ENCODE data around the gene HNRNPA3. TPM values are rescaled to one million over a fixed set of nuclear protein-coding genes. Genes with fewer than 3 reads are reported as not detected.
"Not testable (repeated sequence)": the region's sequence is repeated elsewhere in the genome, so short reads cannot be mapped to it uniquely, and the experiment has no call there.

The HNRNPA3 gene
- total RNA-seq, 4 donors from 2014 or later = 32.6 to 55.9 (median 47.4) TPM

GRCh38 chr2:177246000-177246399 lies 33.4 kb downstream of the HNRNPA3 start:
- H3K4me3 ChIP-seq (ENCODE audit: low read depth, poor library complexity, severe bottlenecking) = no peak overlapping the region
- 17 to 26% methylated on average over 3 of the region's 3 CpGs for WGBS, 2 donors
- TF ChIP-seq CTCF (IDR thresholded peaks at IDR 0.05) = no peak
- no peak for TF ChIP-seq POLR2A (IDR thresholded peaks at IDR 0.05)
- DNase-seq (ENCODE audit: low spot score in 2 of 2) = peak in 1 of 2 donors; percentile 67
- intact Hi-C loops (cut with DNase I; ENCODE audit: low total_unique reads) = no loop called here

GRCh38 chr2:177246523-177247030 lies 34.0 kb downstream of the HNRNPA3 start:
- intact Hi-C loops (cut with DNase I; ENCODE audit: low total_unique reads); DNase-seq (ENCODE audit: low spot score in 2 of 2); H3K4me3 ChIP-seq (ENCODE audit: low read depth, poor library complexity, severe bottlenecking): not testable (repeated sequence)
- 90 to 93% methylated on average over 2 of the region's 2 CpGs for WGBS, 2 donors

GRCh38 chr2:177247693-177248262 lies 35.2 kb downstream of the HNRNPA3 start:
- peak in 1 of 2 donors; percentile 61 for DNase-seq (ENCODE audit: low spot score in 2 of 2)
- intact Hi-C loops (cut with DNase I; ENCODE audit: low total_unique reads) = no loop called here
- TF ChIP-seq CTCF (IDR thresholded peaks at IDR 0.05) = no peak
- H3K4me3 ChIP-seq (ENCODE audit: low read depth, poor library complexity, severe bottlenecking) = no peak overlapping the region
- WGBS, 2 donors = 83 to 84% methylated on average over 6 of the region's 6 CpGs

- DNase-seq (ENCODE audit: low spot score in 2 of 2) = no peak
- TF ChIP-seq POLR2A (IDR thresholded peaks at IDR 0.05) (no peak), CTCF (IDR thresholded peaks at IDR 0.05) (no peak)
- no peak overlapping the region for H3K4me3 ChIP-seq (ENCODE audit: low read depth, poor library complexity, severe bottlenecking)
- intact Hi-C loops (cut with DNase I; ENCODE audit: low total_unique reads) = no loop called here
- 85 to 86% methylated on average over 7 of the region's 7 CpGs for WGBS, 2 donors
Observed at GRCh38 chr2:177249038-177249437, 36.4 kb downstream of the HNRNPA3 start.

- H3K4me3 ChIP-seq (ENCODE audit: low read depth, poor library complexity, severe bottlenecking) = no peak overlapping the region
- 85 to 92% methylated on average over 5 of the region's 5 CpGs for WGBS, 2 donors
- intact Hi-C loops (cut with DNase I; ENCODE audit: low total_unique reads) = no loop called here
- TF ChIP-seq POLR2A (IDR thresholded peaks at IDR 0.05) (no peak), CTCF (IDR thresholded peaks at IDR 0.05) (no peak)
- no peak for DNase-seq (ENCODE audit: low spot score in 2 of 2)
Observed at GRCh38 chr2:177250461-177250860, 37.9 kb downstream of the HNRNPA3 start.

GRCh38 chr2:177251165-177251542 lies 38.6 kb downstream of the HNRNPA3 start:
- TF ChIP-seq CTCF (IDR thresholded peaks at IDR 0.05) (no peak), POLR2A (IDR thresholded peaks at IDR 0.05) (no peak)
- H3K4me3 ChIP-seq (ENCODE audit: low read depth, poor library complexity, severe bottlenecking) = no peak overlapping the region
- WGBS, 2 donors = 90 to 92% methylated on average over 3 of the region's 3 CpGs
- DNase-seq (ENCODE audit: low spot score in 2 of 2) = no peak
- intact Hi-C loops (cut with DNase I; ENCODE audit: low total_unique reads) = no loop called here
